Cardiac fibroblast (primary cell): ENCODE results near the gene GLI2.

Source experiments
- DNase-seq, 2 donors: peaks; one replicate each; pipeline versions ENCODE4 v3.0.0 to v3.0.0-alpha.2; 2010; ENCODE audit warnings: low read depth in 2 of 2
- H3K4me3 ChIP-seq, 2 donors: replicated peaks in 1 of 2; 1 replicate in 1 of 2; 2 replicates in 1 of 2; pipeline ENCODE4 v1.5.1; 2011; ENCODE audit warnings: low read depth in 2 of 2, low read length in 2 of 2, mild to moderate bottlenecking in 2 of 2, moderate library complexity in 1 of 2
- TF ChIP-seq, protein P1 (sequence below): IDR thresholded peaks from one replicate; pipeline ENCODE4 v1.5.1; 2011; ENCODE audit warnings: low read depth, mild to moderate bottlenecking, low read length, inconsistent platforms

The GLI2 gene

DNA sequence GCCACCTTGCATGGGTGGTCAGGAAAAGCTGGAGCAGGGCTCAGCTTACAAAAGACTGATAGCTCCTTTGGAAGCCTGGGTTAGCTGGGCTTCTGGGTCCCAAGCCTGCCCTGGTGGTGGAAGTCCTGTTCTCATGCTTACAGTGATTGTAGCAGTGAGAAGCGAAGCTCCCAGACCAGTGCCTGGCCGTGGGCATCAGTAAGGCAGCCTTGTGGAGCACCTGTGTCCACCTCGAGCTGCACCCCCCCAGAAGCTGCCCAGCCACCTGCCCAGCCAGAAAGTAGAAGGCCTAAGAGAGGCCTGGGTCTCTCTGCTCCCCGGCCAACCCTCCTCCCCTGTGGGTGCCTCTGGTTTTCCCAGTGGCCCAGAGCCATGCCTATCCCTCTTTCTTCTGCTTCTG, 10.5 kb downstream of the GLI2 start:
- DNase-seq: no peak
- no peak overlapping the region for H3K4me3 ChIP-seq
- TF ChIP-seq, protein P1, sequence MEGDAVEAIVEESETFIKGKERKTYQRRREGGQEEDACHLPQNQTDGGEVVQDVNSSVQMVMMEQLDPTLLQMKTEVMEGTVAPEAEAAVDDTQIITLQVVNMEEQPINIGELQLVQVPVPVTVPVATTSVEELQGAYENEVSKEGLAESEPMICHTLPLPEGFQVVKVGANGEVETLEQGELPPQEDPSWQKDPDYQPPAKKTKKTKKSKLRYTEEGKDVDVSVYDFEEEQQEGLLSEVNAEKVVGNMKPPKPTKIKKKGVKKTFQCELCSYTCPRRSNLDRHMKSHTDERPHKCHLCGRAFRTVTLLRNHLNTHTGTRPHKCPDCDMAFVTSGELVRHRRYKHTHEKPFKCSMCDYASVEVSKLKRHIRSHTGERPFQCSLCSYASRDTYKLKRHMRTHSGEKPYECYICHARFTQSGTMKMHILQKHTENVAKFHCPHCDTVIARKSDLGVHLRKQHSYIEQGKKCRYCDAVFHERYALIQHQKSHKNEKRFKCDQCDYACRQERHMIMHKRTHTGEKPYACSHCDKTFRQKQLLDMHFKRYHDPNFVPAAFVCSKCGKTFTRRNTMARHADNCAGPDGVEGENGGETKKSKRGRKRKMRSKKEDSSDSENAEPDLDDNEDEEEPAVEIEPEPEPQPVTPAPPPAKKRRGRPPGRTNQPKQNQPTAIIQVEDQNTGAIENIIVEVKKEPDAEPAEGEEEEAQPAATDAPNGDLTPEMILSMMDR: no peak

DNA sequence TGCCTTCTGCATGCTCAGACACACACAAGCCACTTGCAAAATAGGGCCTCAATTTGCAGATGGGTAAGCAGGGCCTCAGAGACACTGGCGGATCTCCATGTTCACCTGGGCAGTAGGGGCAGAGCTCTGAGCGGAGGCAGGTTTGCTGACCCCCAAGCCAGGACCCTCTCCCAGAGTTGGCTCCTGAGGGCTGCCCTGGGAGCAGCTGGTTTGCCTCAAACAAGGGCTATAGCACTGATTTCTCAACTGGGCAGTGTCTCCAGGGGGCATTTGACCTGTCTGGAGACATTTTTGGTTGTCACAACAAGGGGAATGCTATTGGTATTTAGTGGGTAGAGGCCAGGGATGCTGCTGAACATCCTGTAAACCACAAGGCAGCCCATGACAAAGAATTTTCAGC, 11.6 kb downstream of the GLI2 start:
- no peak for DNase-seq

DNA sequence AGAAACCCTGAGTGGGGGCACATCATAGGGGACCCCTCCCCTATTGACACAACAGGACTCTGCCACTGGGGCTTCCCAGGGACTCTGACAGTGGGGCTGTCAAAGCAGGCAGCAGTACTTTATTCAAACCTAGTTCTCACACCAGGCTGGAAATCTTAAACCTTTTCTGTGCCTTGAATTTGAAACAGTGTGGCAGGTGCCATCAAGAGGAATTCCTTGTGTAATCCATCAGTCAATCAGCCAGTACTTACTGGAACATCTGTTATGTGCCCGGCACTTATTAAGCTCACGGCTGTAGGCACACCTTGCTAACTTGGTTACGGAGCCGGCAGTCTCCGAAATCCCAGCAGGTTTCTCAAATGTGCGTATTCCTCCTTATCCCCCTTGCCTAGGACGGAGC, 12.0 kb downstream of the GLI2 start:
- DNase-seq: no peak
- no peak overlapping the region for H3K4me3 ChIP-seq
- TF ChIP-seq, protein P1: no peak

More for the DNA sequence above, 11.6 kb downstream of the GLI2 start:
- no peak overlapping the region for H3K4me3 ChIP-seq
- TF ChIP-seq, protein P1: no peak

DNA sequence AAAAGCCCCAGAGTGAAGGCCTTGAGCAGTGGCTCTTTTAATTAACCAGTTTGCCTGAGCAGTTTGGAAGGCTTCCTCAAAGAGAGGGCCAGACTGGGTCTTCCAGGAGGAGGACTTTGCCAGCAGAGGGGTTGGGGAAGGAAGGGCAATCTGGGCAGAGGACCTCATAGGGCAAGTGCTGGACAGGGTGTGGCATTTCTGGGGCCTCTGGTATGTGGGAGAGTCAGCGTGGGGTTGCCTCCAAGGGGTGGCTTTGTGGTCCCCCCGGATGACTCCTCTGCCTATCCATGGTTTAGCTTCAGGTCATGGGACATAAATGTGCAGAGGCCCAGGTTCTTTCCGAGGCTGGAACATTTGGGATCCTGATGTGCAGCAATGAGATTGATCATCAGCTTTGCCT, 12.6 kb downstream of the GLI2 start:
- TF ChIP-seq, protein P1: no peak
- no peak overlapping the region for H3K4me3 ChIP-seq
- no peak for DNase-seq

DNA sequence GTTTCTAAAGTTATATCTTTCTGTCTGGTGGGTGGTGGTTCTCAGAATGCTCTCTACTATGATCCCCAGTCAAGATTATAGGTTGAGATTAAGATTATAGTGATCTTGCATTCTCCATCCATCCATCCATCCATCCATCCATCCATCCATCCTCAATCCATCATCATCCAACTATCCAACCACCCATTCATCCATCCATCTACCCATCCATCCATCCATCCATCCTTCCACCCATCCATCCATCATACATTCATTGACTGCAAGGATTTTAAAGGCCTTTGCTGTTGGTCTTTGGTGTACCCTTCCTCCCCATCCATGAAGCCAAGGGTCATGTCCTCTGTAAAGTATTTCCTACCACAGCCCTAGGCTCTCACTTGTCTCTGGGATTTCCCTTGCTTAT, 13.1 kb downstream of the GLI2 start:
- H3K4me3 ChIP-seq: no peak overlapping the region
- TF ChIP-seq, protein P1: no peak

DNA sequence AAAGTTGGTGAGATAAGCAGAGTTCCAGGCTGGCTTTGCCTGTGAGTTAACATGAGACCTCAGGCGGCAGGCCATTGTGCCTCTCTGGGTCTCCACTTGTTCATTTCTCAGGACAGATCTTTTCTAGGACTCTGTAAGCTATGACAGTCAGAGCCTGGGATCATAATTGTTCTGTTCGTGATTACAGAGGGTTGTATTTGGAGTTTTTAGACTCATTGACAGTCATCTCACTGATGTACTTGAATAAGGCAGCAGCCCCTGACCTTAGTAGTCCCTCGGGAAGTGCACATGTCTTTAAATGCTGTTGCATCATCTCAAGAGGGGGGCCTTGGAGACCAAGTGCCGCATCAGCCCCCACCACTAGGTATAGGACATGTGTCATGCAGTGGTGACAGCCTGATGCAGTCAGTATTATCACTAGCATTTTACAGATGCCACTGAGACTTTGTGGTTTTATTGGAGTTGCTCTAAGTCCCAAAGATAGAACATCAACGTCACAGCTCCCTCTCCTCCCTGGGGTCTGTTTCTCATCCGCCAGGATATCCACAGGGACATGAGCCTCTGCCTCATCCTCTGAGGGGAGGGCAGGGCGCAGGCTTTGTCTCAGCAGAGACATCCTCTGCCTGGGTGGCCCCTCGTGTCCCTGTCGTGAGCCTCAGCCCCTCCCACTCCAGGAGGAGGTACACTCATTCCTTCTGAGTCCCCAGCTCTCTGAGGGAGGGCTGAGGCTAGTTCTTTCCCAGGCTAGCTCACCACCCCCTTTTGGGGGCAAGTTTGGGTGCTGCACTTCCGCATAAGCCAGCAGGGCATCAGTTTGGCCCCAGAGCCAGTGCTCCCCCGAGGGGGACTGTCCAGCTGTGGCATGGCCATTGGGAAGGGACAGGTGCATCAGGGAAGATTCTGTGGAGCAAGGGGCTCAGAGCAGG, 14.1 kb downstream of the GLI2 start:
- no peak overlapping the region for H3K4me3 ChIP-seq
- TF ChIP-seq, protein P1: no peak
- peak; percentile 38 to 56 for DNase-seq

More for the DNA sequence above, 13.1 kb downstream of the GLI2 start:
- DNase-seq: no peak
